IPS-NIHi7 (cell line): ENCODE measurements around the gene DNAAF5.

Experiments used
- DNase-seq: peaks from one replicate; pipeline ENCODE4 v3.0.0; 2012; ENCODE audit warnings: mixed read lengths; ENCODE audit errors: extremely low spot score

The DNAAF5 gene

GRCh38 chr7:707296-708000 is 19.1 kb upstream of the DNAAF5 start:
- no peak for DNase-seq

- DNase-seq, result no peak
Measured at GRCh38 chr7:710161-710560, 16.3 kb upstream of the DNAAF5 start.

GRCh38 chr7:711093-711921 is 15.2 kb upstream of the DNAAF5 start:
- DNase-seq, result no peak

- DNase-seq, result no peak
Measured at GRCh38 chr7:711922-712380, 14.5 kb upstream of the DNAAF5 start.

GRCh38 chr7:712381-713138 is 13.9 kb upstream of the DNAAF5 start:
- DNase-seq, result no peak

GRCh38 chr7:713139-713457 is 13.4 kb upstream of the DNAAF5 start:
- no peak for DNase-seq

- no peak for DNase-seq
Measured at GRCh38 chr7:713488-714230, 12.8 kb upstream of the DNAAF5 start.

- DNase-seq, result no peak
Measured at GRCh38 chr7:714251-714671, 12.2 kb upstream of the DNAAF5 start.

GRCh38 chr7:716222-716621 is 10.3 kb upstream of the DNAAF5 start:
- no peak for DNase-seq

- no peak for DNase-seq
Measured at GRCh38 chr7:716636-717035, 9.9 kb upstream of the DNAAF5 start.

- no peak for DNase-seq
Measured at GRCh38 chr7:721619-722248, 4.8 kb upstream of the DNAAF5 start.

GRCh38 chr7:723541-723940 is 3.0 kb upstream of the DNAAF5 start:
- DNase-seq, result no peak

- no peak for DNase-seq
Measured at GRCh38 chr7:724298-724697, 2.2 kb upstream of the DNAAF5 start.

GRCh38 chr7:725223-726005 is 1.1 kb upstream of the DNAAF5 start:
- DNase-seq, result no peak

- no peak for DNase-seq
Measured at GRCh38 chr7:726854-727103, 280 bp downstream of the DNAAF5 start.

- peak; percentile 79 for DNase-seq
Measured at GRCh38 chr7:727104-727805, 756 bp downstream of the DNAAF5 start, which contains the start of gene PRKAR1B. TSS of gene PRKAR1B (minus strand) at chr7:727281. CDS start at chr7:711505, 15,776 bp downstream.

GRCh38 chr7:727806-728460 is 1.4 kb downstream of the DNAAF5 start:
- DNase-seq, result peak; percentile 69

- no peak for DNase-seq
Measured at GRCh38 chr7:728602-729001, 2.1 kb downstream of the DNAAF5 start.
